Measurements from ENCODE around the gene TSPAN32.
"Not testable (repeated sequence)": the region's sequence is repeated elsewhere in the genome, so short reads cannot be mapped to it uniquely, and the experiment has no call there.

TSPAN32 gene

DNA sequence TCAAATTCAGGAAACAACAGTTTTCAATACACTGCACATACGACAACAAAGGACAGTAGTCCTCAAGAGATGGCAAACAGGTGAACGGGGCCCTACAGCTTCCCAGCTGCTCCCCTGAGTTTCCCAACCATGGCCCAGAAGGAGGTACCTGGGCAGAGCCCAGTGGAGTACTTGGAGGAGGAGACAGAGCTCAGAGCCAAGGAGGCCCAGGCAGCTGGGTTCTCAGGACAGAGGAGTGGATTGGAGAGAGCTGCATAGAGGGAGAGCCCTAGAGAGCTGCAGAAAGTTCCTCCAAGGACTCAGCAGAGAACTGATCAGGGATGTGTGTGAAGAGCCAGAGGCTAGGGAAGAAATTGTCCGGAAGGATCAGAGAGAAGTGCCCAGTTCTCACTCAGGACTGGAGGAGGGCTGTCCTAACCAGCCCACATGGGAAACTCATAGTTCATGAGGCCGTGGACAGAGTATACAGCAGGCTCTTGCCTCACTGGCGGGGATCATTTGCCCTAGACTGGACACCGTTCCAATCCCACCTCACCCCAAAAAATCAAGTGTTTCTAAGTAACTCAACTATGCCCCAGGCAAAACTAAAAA, 23.8 kb upstream of the TSPAN32 start:
- H3K27ac ChIP-seq: no peak overlapping the region
- TF ChIP-seq ZFX (IDR thresholded peaks at IDR 0.05; ENCODE audit: borderline replicate concordance): no peak
- TF ChIP-seq, protein P1, sequence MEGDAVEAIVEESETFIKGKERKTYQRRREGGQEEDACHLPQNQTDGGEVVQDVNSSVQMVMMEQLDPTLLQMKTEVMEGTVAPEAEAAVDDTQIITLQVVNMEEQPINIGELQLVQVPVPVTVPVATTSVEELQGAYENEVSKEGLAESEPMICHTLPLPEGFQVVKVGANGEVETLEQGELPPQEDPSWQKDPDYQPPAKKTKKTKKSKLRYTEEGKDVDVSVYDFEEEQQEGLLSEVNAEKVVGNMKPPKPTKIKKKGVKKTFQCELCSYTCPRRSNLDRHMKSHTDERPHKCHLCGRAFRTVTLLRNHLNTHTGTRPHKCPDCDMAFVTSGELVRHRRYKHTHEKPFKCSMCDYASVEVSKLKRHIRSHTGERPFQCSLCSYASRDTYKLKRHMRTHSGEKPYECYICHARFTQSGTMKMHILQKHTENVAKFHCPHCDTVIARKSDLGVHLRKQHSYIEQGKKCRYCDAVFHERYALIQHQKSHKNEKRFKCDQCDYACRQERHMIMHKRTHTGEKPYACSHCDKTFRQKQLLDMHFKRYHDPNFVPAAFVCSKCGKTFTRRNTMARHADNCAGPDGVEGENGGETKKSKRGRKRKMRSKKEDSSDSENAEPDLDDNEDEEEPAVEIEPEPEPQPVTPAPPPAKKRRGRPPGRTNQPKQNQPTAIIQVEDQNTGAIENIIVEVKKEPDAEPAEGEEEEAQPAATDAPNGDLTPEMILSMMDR (IDR thresholded peaks at IDR 0.05): no peak

DNA sequence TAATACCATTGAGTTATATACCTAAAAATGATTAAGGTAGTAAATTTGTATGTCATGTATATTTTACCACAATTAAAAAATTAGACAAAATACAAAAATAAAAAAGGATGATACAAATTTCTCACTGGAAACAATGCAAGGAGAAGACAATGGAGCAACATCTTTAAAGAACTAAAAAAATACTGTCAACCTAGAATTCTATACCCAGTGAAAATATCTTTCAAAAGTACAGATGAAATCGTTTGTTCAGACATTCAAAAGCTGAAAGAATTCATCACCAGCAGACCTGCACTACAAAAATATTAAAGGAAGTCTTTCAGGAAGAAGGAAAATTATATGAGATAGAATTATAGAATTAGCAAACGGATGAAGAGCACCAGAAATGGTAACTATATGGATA, 21.6 kb upstream of the TSPAN32 start:
- no peak overlapping the region for H3K27ac ChIP-seq
- TF ChIP-seq, protein P1 (IDR thresholded peaks at IDR 0.05): no peak
- TF ChIP-seq ZFX (IDR thresholded peaks at IDR 0.05; ENCODE audit: borderline replicate concordance): no peak

DNA sequence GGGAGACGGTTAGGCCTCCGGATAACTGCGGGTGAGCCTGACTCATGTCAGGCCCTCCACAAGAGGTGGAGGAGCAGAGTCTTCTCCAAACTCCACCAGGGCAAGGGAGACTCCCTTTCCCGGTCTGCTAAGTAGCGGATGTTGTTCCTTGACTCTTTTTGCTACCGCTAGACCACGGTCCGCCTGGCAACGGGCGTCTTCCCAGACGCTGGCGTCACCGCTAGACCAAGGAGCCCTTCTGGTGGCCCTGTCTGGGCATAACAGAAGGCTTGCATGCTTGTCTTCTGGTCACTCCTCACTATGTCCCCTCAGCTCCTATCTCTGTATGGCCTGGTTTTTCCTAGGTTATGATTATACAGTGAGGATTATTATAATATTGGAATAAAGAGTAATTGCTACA, 15.5 kb upstream of the TSPAN32 start:
- not testable (repeated sequence) for H3K27ac ChIP-seq

DNA sequence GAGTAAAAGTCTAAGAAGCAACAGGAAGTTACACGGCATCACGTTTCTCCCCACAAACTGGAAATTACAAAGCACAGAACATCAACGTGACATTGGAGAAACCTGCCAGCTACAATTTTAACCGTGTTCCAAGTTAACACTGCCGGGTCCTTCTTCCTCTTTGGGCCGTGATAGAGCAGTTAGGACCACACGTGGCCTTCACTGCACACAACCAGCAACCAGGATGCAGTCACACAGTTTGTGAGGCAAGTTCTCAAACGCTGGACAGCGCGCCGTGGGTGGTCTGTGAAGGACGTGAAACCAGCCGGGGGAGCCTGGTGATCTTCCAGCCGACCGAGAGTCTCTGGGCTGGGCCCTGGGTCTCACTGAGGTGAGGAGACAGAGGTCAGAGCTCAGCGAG, 14.7 kb upstream of the TSPAN32 start:
- TF ChIP-seq, protein P1 (IDR thresholded peaks at IDR 0.05): no peak
- TF ChIP-seq ZFX (IDR thresholded peaks at IDR 0.05; ENCODE audit: borderline replicate concordance): no peak
- no peak overlapping the region for H3K27ac ChIP-seq

DNA sequence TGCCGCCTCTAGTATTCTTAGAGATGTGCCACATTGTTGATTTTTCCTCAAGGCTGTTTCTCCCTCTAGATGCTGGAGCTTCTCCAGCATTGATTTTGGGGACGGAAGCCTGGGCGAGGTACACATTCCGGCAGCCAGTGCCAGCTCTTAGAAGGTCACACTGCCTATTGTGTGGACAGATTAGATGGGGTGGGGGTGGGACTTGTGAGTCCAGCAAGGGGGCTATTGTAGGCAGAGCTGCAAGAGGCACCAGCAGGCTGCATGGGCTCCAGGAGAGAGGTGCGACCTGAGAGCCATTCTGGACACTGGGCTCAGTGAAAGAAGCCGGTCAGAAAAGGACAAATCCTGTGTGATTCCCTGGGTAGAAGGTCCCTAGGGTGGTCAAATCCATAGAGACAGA, 12.5 kb upstream of the TSPAN32 start:
- H3K27ac ChIP-seq: no peak overlapping the region
- TF ChIP-seq, protein P1 (IDR thresholded peaks at IDR 0.05): no peak
- no peak for TF ChIP-seq ZFX (IDR thresholded peaks at IDR 0.05; ENCODE audit: borderline replicate concordance)

DNA sequence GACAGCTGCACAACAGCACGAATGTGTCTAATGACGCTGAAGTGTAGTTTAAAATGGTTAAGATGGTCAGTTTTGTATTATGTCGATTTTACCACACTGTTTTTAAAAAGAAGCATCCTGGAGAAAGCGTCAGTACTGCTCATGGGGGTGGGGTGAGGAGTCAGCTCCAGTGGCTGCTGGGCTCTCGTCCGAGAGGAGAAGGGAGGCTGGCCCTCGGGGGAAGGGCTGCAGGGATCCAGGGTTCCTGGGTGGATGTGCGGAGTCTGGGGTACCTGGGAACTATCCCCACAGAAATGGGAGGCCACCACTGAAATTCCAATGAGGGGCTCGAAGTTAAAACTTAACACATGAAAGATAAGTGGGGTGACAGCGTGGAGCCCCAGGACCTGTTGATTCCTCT, 12.0 kb upstream of the TSPAN32 start:
- no peak overlapping the region for H3K27ac ChIP-seq
- TF ChIP-seq, protein P1 (IDR thresholded peaks at IDR 0.05): no peak
- TF ChIP-seq ZFX (IDR thresholded peaks at IDR 0.05; ENCODE audit: borderline replicate concordance): no peak

DNA sequence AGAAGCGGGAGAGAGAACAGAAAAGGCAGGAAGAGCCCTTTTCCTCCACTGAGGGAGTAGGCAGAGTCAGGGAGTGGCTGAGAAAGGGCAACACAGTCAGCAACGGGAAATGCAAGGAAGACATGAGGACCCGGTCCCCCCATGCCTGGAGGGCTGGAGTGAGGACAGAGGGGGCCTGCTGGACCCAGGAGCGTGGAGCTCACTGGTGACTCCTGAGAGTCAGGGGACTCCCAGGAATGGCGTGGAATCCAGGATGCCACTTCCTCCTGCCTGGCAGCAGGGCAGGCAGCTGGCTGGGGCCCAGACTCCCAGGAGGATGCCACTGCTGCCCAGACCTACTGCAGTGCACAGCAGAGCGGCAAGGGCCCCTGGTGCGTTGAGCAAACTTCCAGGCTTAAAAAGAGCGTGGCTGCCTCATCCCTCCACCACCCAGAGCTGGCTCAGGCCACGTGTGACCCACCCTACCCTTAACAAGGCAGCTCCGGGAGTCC, 11.4 kb upstream of the TSPAN32 start:
- TF ChIP-seq ZFX (IDR thresholded peaks at IDR 0.05; ENCODE audit: borderline replicate concordance): no peak
- TF ChIP-seq, protein P1 (IDR thresholded peaks at IDR 0.05): no peak
- H3K27ac ChIP-seq: no peak overlapping the region

DNA sequence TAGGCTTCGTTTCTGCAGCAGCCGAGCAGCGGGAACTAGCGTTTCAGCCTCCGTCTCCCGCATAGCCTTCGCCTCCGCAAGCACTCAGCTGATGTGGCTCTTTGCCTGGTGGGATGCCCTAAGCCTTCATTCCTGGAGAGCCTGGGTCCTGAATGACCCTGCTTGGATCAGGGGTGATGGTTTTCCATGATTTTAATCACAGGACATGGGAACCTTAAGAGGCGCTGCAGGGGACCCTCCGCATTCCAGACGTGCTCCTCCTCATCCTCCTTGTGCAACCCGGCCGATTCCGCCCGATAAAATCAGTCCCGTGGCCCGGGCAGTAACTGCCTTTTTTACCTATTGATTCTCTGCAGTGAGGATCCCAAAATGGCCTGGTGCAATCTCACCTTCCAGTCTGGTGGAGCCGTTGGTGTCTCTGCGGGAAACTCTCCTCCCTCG, 8.3 kb upstream of the TSPAN32 start:
- TF ChIP-seq ZFX (IDR thresholded peaks at IDR 0.05; ENCODE audit: borderline replicate concordance): no peak
- no peak overlapping the region for H3K27ac ChIP-seq
